Keratinocyte (primary cell): ENCODE data around the gene ELOB. TPM values are rescaled to one million over a fixed set of nuclear protein-coding genes. Genes with fewer than 3 reads are reported as not detected.

ENCODE experiments used
- DNase-seq: peaks from one replicate; pipeline ENCODE4 v3.0.0-alpha.2; 2011; ENCODE audit warnings: low read depth, missing footprints, low spot score
- FAIRE-seq: peaks from 2 replicates; lab custom pipeline; 2011; peaks lifted over from hg19 to GRCh38; lab: Jason Lieb, UNC
- H2AFZ ChIP-seq: 2 replicates; pipeline ENCODE4 v1.6.0; 2012; ENCODE audit warnings: low read length, control low read depth, inconsistent platforms; ENCODE audit not compliant: control insufficient read depth
- H3K27ac ChIP-seq: 2 replicates; pipeline ENCODE4 v1.5.1; 2011; ENCODE audit warnings: low read length; ENCODE audit not compliant: control insufficient read depth, insufficient read depth
- H3K27me3 ChIP-seq: 3 replicates; pipeline ENCODE4 v1.6.0; 2011; ENCODE audit warnings: low read length; ENCODE audit not compliant: control insufficient read depth, insufficient read depth; ENCODE audit errors: extremely low read depth
- H3K36me3 ChIP-seq, 2 experiments: 2 replicates in 1 of 2; 3 replicates in 1 of 2; pipeline ENCODE4 v1.5.1; 2011; ENCODE audit warnings: low read length in 2 of 2, mild to moderate bottlenecking in 1 of 2; ENCODE audit not compliant: control insufficient read depth in 2 of 2, insufficient read depth in 2 of 2; ENCODE audit errors: extremely low read depth in 1 of 2
- H3K4me1 ChIP-seq: 3 replicates; pipeline ENCODE4 v1.5.1; 2011; ENCODE audit warnings: low read length; ENCODE audit not compliant: control insufficient read depth, insufficient read depth; ENCODE audit errors: extremely low read depth
- H3K4me2 ChIP-seq: 3 replicates; pipeline ENCODE4 v1.6.0; 2011; ENCODE audit warnings: low read depth, low read length; ENCODE audit not compliant: control insufficient read depth, insufficient read depth; ENCODE audit errors: extremely low read depth
- H3K4me3 ChIP-seq, 3 experiments: fragments of 200-600 bp in 1 of 3; sonication (generic) in 1 of 3; 2 replicates in 2 of 3; 3 replicates in 1 of 3; pipeline ENCODE4 v1.5.1; 2011 to 2016; ENCODE audit warnings: low read length in 3 of 3, mild to moderate bottlenecking in 3 of 3, control low read depth in 2 of 3, inconsistent platforms in 1 of 3, low read depth in 1 of 3, mixed read lengths in 1 of 3, mixed run types in 1 of 3, moderate library complexity in 1 of 3; ENCODE audit not compliant: control insufficient read depth in 2 of 3, insufficient read depth in 2 of 3; ENCODE audit errors: extremely low read depth in 1 of 3
- H3K79me2 ChIP-seq: 2 replicates; pipeline ENCODE4 v1.6.0; 2012; ENCODE audit warnings: low read length; ENCODE audit not compliant: control insufficient read depth, insufficient read depth
- H3K9ac ChIP-seq: 3 replicates; pipeline ENCODE4 v1.6.0; 2011; ENCODE audit warnings: low read length; ENCODE audit not compliant: control insufficient read depth, insufficient read depth; ENCODE audit errors: extremely low read depth
- H3K9me1 ChIP-seq: 3 replicates; pipeline ENCODE4 v1.6.0; 2011; ENCODE audit warnings: low read length; ENCODE audit not compliant: control insufficient read depth, insufficient read depth; ENCODE audit errors: extremely low read depth
- H3K9me3 ChIP-seq: 2 replicates; pipeline ENCODE4 v1.5.1; 2012; ENCODE audit warnings: low read depth, low read length; ENCODE audit not compliant: control insufficient read depth
- H4K20me1 ChIP-seq: 3 replicates; pipeline ENCODE4 v1.6.0; 2011; ENCODE audit warnings: low read length; ENCODE audit not compliant: control insufficient read depth, insufficient read depth; ENCODE audit errors: extremely low read depth
- EZH2 ChIP-seq: IDR thresholded peaks from one replicate; pipeline ENCODE4 v1.6.1; 2012; ENCODE audit warnings: inconsistent platforms, mild to moderate bottlenecking, low read length, moderate library complexity
- dilution Hi-C: fragments of 300-500 bp; cut with MboI; formaldehyde crosslinking; loops from one replicate; pipeline ENCODE4 v1.7.0; 2020; ENCODE audit warnings: low sequenced_read_pairs; ENCODE audit not compliant: extremely low pct_ligation_motif_present
- polyA plus RNA-seq, 5 experiments: library from polyadenylated mRNA; depleted of rRNA in 3 of 5; stranded (reverse) in 3 of 5; stranded (forward) in 1 of 5; unstranded in 1 of 5; fragments of >200 nt; gene quantifications; 1 replicate in 1 of 5; 2 replicates in 3 of 5; 3 replicates in 1 of 5; pipeline versions ENCODE4 v1.2.1 to v1.2.3, GENCODE V29; 2011 to 2012; ENCODE audit warnings: missing spikeins in 2 of 5, low read depth in 1 of 5, low replicate concordance in 1 of 5
- TF ChIP-seq, protein P1 (sequence below), 3 experiments: IDR thresholded peaks in 1 of 3; conservative IDR thresholded peaks in 1 of 3; optimal IDR thresholded peaks in 1 of 3; 2 replicates in 2 of 3; 3 replicates in 1 of 3; pipeline versions ENCODE3 to v1.5.1; 2011; ENCODE audit warnings: low read length in 3 of 3, mild to moderate bottlenecking in 3 of 3, moderate library complexity in 2 of 3, control low read depth in 1 of 3, inconsistent platforms in 1 of 3; ENCODE audit not compliant: insufficient read depth in 2 of 3; ENCODE audit errors: extremely low read depth in 1 of 3

ELOB gene
- polyA plus RNA-seq, 1 donor (not counting 4 experiments of a cell fraction or from before 2014, with no cell fraction given), result 235 TPM

DNA sequence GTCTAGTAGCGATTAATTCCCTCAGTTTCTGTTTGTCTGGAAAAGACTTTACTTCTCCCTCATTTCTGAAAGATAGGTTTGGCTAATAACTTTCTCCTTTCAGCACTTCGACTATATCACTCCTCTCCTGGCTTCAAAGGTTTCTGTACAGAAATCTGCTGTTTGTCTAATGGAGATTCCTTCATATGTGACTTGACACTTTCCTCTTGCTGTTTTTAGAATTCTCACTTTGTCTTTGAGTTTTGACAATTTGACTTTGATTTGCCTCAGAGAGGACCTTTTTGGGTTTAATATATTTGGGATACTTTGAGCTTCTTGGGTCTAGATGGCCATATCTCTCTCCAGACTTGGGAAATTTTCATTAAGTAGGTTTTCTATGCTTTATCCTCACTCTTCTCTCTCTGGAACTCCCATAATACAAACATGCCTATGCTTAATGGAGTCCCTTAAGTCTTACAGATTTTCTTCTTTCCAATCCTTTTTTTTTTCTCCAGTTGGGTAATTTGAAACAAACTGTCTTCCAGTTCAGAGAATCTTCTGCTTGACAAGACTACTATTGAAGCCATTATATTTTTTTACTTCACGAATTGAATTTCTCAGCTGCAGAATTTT, 32.2 kb upstream of the ELOB start:
- Histone ChIP-seq H3K27ac (no peak overlapping the region), H3K9me3 (peaks cover 6% of the 10 kb centered on the region), H3K4me1 (peaks cover 6% of the 10 kb centered on the region), H3K9me1 (no peaks in the 10 kb centered on the region), H3K79me2 (no peaks in the 10 kb centered on the region), H3K4me2 (no peak overlapping the region), H3K36me3 (no peaks in the 10 kb centered on the region), H3K4me3 (no peak overlapping the region), H3K9ac (no peak overlapping the region), H4K20me1 (no peaks in the 10 kb centered on the region), H3K27me3 (peaks cover 35% of the 10 kb centered on the region), H2AFZ (no peak overlapping the region)
- TF ChIP-seq EZH2, result no peak
- TF ChIP-seq, protein P1, sequence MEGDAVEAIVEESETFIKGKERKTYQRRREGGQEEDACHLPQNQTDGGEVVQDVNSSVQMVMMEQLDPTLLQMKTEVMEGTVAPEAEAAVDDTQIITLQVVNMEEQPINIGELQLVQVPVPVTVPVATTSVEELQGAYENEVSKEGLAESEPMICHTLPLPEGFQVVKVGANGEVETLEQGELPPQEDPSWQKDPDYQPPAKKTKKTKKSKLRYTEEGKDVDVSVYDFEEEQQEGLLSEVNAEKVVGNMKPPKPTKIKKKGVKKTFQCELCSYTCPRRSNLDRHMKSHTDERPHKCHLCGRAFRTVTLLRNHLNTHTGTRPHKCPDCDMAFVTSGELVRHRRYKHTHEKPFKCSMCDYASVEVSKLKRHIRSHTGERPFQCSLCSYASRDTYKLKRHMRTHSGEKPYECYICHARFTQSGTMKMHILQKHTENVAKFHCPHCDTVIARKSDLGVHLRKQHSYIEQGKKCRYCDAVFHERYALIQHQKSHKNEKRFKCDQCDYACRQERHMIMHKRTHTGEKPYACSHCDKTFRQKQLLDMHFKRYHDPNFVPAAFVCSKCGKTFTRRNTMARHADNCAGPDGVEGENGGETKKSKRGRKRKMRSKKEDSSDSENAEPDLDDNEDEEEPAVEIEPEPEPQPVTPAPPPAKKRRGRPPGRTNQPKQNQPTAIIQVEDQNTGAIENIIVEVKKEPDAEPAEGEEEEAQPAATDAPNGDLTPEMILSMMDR (optimal IDR thresholded peaks at IDR 0.05 in 1 of 3, IDR thresholded peaks at IDR 0.05 in 1 of 3, conservative IDR thresholded peaks at IDR 0.05 in 1 of 3; ENCODE audit: extremely low read depth in 1 of 3, insufficient read depth in 2 of 3, low read length in 3 of 3), result no peak
- dilution Hi-C loops, result no loop called here
- FAIRE-seq, result no peak
- no peak for DNase-seq

DNA sequence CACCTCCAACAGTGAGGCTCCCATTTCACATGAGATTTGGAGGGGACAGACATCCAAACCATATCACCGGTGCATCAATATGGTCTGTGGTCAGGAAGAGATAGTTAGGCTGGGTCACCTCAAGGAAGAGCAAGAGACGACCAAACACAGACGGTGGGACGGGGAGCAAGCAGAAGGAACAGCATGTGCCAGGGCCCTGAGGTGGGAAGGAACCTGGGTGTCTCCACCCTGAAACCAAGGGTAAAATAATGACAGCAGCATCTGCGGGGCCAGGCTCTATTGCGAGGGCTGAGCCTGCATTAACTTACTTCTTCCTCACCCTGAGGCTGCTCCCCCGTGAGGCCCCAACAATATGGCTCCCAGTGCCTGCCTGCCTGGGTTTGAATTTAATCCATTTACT, 31.1 kb upstream of the ELOB start:
- TF ChIP-seq EZH2, result no peak
- TF ChIP-seq, protein P1 (optimal IDR thresholded peaks at IDR 0.05 in 1 of 3, IDR thresholded peaks at IDR 0.05 in 1 of 3, conservative IDR thresholded peaks at IDR 0.05 in 1 of 3; ENCODE audit: extremely low read depth in 1 of 3, insufficient read depth in 2 of 3, low read length in 3 of 3), result no peak
- H3K4me3 ChIP-seq, result no peak overlapping the region
- no peak overlapping the region for H2AFZ ChIP-seq
- H3K36me3 ChIP-seq, result no peaks in the 10 kb centered on the region
- H3K27me3 ChIP-seq, result peaks cover 35% of the 10 kb centered on the region
- FAIRE-seq (no peak), DNase-seq (no peak)
- no peak overlapping the region for H3K9ac ChIP-seq
- no peaks in the 10 kb centered on the region for H4K20me1 ChIP-seq
- H3K9me1 ChIP-seq, result no peaks in the 10 kb centered on the region
- no peak overlapping the region for H3K4me2 ChIP-seq
- dilution Hi-C loops, result no loop called here
- H3K79me2 ChIP-seq, result no peaks in the 10 kb centered on the region
- H3K4me1 ChIP-seq, result peaks cover 6% of the 10 kb centered on the region
- no peak overlapping the region for H3K27ac ChIP-seq
- H3K9me3 ChIP-seq, result peaks cover 10% of the 10 kb centered on the region
